HEK293 (cell line): ENCODE measurements around the gene ACBD3.
A peak's percentile ranks its signal among the peaks of the same experiment; 100 is the strongest.

Source experiments
- KLF16 ChIP-seq: fragments of 450-650 bp; formaldehyde crosslinking; IDR thresholded peaks from 2 replicates; pipeline ENCODE4 v1.5.1; 2017; ENCODE audit warnings: missing biosample characterization, missing genetic modification characterization
- KLF8 ChIP-seq: fragments of 450-650 bp; formaldehyde crosslinking; IDR thresholded peaks from 2 replicates; pipeline ENCODE4 v1.5.1; 2016; ENCODE audit warnings: missing biosample characterization, missing genetic modification characterization
- PBX3 ChIP-seq: sonication (generic); formaldehyde crosslinking; IDR thresholded peaks from 2 replicates; pipeline ENCODE4 v1.8.1; 2022; ENCODE audit warnings: mild to moderate bottlenecking, moderate library complexity, missing genetic modification reagents
- SCRT2 ChIP-seq: fragments of 450-650 bp; formaldehyde crosslinking; IDR thresholded peaks from 2 replicates; pipeline ENCODE4 v1.5.1; 2016; ENCODE audit warnings: missing biosample characterization, missing genetic modification characterization
- ZNF138 ChIP-seq: fragments of 450-650 bp; formaldehyde crosslinking; IDR thresholded peaks from 2 replicates; pipeline ENCODE4 v1.5.1; 2016; ENCODE audit warnings: missing biosample characterization, missing genetic modification characterization, borderline replicate concordance
- ZNF184 ChIP-seq: fragments of 450-650 bp; IDR thresholded peaks from 2 replicates; pipeline ENCODE4 v1.5.1; 2018; ENCODE audit warnings: missing biosample characterization, mild to moderate bottlenecking, missing genetic modification characterization
- ZNF221 ChIP-seq: fragments of 450-650 bp; formaldehyde crosslinking; IDR thresholded peaks from 2 replicates; pipeline ENCODE4 v1.5.1; 2017; ENCODE audit warnings: missing biosample characterization, missing genetic modification characterization, borderline replicate concordance
- ZNF394 ChIP-seq: fragments of 450-650 bp; formaldehyde crosslinking; IDR thresholded peaks from 2 replicates; pipeline ENCODE4 v1.5.1; 2016; ENCODE audit warnings: missing biosample characterization, missing genetic modification characterization, mild to moderate bottlenecking, moderate library complexity, borderline replicate concordance
- ZNF423 ChIP-seq: fragments of 450-650 bp; formaldehyde crosslinking; IDR thresholded peaks from 2 replicates; pipeline ENCODE4 v1.5.1; 2016; ENCODE audit warnings: missing biosample characterization, missing genetic modification characterization
- ZNF530 ChIP-seq: fragments of 450-650 bp; formaldehyde crosslinking; IDR thresholded peaks from 2 replicates; pipeline ENCODE4 v1.5.1; 2016; ENCODE audit warnings: low read depth, missing biosample characterization, missing genetic modification characterization
- ZNF561 ChIP-seq: fragments of 450-650 bp; IDR thresholded peaks from 2 replicates; pipeline ENCODE4 v1.5.1; 2018; ENCODE audit warnings: missing biosample characterization, missing genetic modification characterization, borderline replicate concordance
- ZNF621 ChIP-seq: fragments of 450-650 bp; formaldehyde crosslinking; IDR thresholded peaks from 2 replicates; pipeline ENCODE4 v1.5.1; 2017; ENCODE audit warnings: missing biosample characterization, missing genetic modification characterization
- ZNF626 ChIP-seq: fragments of 450-650 bp; sonication (Bioruptor Pico); formaldehyde crosslinking; IDR thresholded peaks from 2 replicates; pipeline ENCODE4 v1.5.1; 2018; ENCODE audit warnings: missing biosample characterization, missing genetic modification characterization, inconsistent platforms
- ZNF76 ChIP-seq: fragments of 450-650 bp; formaldehyde crosslinking; IDR thresholded peaks from 2 replicates; pipeline ENCODE4; 2016; ENCODE audit warnings: low read depth, missing biosample characterization, missing genetic modification characterization, borderline replicate concordance
- ZSCAN4 ChIP-seq: fragments of 450-650 bp; formaldehyde crosslinking; IDR thresholded peaks from 2 replicates; pipeline ENCODE4 v1.5.1; 2017; ENCODE audit warnings: missing biosample characterization, missing genetic modification characterization
- ZXDB ChIP-seq: fragments of 450-650 bp; formaldehyde crosslinking; IDR thresholded peaks from 2 replicates; pipeline ENCODE4 v1.5.1; 2016; ENCODE audit warnings: missing biosample characterization, missing genetic modification characterization
- TF ChIP-seq, protein P1 (sequence below): fragments of 450-650 bp; formaldehyde crosslinking; IDR thresholded peaks from 2 replicates; pipeline ENCODE4 v1.5.1; 2016; ENCODE audit warnings: missing biosample characterization, missing genetic modification characterization
- TF ChIP-seq, protein P2 (sequence below): fragments of 450-650 bp; formaldehyde crosslinking; IDR thresholded peaks from 2 replicates; pipeline ENCODE4 v1.5.1; 2016; ENCODE audit warnings: missing biosample characterization, missing genetic modification characterization, borderline replicate concordance
- TF ChIP-seq, protein P3 (sequence below): fragments of 450-650 bp; formaldehyde crosslinking; conservative IDR thresholded peaks from 2 replicates; pipeline ENCODE4 v1.5.1; 2016; ENCODE audit warnings: low read depth, missing biosample characterization, missing genetic modification characterization
- TF ChIP-seq, protein P4 (sequence below): fragments of 450-650 bp; formaldehyde crosslinking; IDR thresholded peaks from 2 replicates; pipeline ENCODE4 v1.5.1; 2016; ENCODE audit warnings: missing biosample characterization, missing genetic modification characterization

The ACBD3 gene

DNA sequence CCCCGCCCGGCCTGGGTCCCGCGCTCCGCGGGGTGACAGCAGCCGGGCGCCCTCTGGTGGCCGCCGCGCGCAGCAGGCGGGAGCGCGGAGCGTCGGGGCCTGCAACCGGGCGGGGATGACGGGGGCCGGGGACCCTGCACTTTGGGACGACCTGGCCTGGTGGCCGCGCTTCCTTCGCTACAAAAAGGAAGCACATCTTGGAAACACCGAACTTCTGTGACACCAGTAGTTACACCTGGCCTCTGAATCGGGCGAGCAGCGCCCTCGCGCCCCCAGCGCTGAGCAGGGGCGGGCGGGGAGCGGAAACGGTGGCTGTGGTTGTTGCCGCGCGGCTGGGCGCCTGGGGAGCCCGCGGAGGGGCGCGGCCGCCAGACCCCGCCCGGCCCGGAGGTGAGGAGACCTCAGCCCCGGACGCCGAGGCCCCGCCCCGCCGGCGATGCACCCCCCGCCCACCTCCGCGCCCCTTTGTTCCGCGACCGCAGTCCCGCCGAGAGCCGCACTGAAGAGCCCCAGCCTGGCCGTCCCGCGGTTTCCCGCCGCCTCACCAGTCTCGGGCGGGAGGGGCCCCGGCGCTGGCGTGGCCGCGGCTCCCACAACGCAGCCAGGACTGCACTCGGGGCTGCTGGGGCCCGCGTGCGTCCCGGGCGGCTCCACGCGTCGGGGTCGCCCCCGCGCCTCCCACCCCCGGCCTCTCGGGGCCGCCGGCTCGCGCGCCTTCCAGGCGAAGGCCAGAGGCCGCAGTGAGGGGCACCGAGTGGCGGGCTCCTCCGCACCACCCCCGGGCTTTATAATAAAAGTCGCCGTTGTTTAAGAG is 64.7 kb downstream of the ACBD3 start (continued):
- no peak for TF ChIP-seq ZSCAN4 (tag by site-specific recombination)
- TF ChIP-seq ZNF530 = no peak
- peak; percentile 28 for TF ChIP-seq PBX3 (CRISPR knock-in tag)
- no peak for TF ChIP-seq ZNF138 (tag by site-specific recombination)
- peak; percentile 99 for TF ChIP-seq KLF8
- TF ChIP-seq, protein P1, sequence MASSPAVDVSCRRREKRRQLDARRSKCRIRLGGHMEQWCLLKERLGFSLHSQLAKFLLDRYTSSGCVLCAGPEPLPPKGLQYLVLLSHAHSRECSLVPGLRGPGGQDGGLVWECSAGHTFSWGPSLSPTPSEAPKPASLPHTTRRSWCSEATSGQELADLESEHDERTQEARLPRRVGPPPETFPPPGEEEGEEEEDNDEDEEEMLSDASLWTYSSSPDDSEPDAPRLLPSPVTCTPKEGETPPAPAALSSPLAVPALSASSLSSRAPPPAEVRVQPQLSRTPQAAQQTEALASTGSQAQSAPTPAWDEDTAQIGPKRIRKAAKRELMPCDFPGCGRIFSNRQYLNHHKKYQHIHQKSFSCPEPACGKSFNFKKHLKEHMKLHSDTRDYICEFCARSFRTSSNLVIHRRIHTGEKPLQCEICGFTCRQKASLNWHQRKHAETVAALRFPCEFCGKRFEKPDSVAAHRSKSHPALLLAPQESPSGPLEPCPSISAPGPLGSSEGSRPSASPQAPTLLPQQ (tag by site-specific recombination) = peak; percentile 85
- no peak for TF ChIP-seq ZNF621 (tag by site-specific recombination)
- peak; percentile 91 for TF ChIP-seq ZNF561 (tag by site-specific recombination)
- TF ChIP-seq ZNF184 (tag by site-specific recombination) = no peak; the same call in none of the 2 replicates
- peak; percentile 64; the same call in 1 of the 2 replicates for TF ChIP-seq ZNF423 (tag by site-specific recombination)
- TF ChIP-seq ZXDB (tag by site-specific recombination) = peak; percentile 97
- no peak for TF ChIP-seq ZNF626 (tag by site-specific recombination)
- TF ChIP-seq ZNF394 = peak; percentile 41; the same call in 1 of the 2 replicates
- TF ChIP-seq, protein P2, sequence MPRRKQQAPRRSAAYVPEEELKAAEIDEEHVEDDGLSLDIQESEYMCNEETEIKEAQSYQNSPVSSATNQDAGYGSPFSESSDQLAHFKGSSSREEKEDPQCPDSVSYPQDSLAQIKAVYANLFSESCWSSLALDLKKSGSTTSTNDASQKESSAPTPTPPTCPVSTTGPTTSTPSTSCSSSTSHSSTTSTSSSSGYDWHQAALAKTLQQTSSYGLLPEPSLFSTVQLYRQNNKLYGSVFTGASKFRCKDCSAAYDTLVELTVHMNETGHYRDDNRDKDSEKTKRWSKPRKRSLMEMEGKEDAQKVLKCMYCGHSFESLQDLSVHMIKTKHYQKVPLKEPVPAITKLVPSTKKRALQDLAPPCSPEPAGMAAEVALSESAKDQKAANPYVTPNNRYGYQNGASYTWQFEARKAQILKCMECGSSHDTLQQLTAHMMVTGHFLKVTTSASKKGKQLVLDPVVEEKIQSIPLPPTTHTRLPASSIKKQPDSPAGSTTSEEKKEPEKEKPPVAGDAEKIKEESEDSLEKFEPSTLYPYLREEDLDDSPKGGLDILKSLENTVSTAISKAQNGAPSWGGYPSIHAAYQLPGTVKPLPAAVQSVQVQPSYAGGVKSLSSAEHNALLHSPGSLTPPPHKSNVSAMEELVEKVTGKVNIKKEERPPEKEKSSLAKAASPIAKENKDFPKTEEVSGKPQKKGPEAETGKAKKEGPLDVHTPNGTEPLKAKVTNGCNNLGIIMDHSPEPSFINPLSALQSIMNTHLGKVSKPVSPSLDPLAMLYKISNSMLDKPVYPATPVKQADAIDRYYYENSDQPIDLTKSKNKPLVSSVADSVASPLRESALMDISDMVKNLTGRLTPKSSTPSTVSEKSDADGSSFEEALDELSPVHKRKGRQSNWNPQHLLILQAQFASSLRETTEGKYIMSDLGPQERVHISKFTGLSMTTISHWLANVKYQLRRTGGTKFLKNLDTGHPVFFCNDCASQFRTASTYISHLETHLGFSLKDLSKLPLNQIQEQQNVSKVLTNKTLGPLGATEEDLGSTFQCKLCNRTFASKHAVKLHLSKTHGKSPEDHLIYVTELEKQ (tag by site-specific recombination) = no peak; the same call in 1 of the 2 replicates
- peak; percentile 80; the same call in 1 of the 2 replicates for TF ChIP-seq KLF16 (tag by site-specific recombination)
- 0 out of 2 replicates have a peak, but pooled peaks have one; percentile 39 for TF ChIP-seq ZNF221 (tag by site-specific recombination)
- TF ChIP-seq SCRT2 (tag by site-specific recombination) = no peak
- peak; percentile 63; the same call in 1 of the 2 replicates for TF ChIP-seq ZNF76
- TF ChIP-seq, protein P3, sequence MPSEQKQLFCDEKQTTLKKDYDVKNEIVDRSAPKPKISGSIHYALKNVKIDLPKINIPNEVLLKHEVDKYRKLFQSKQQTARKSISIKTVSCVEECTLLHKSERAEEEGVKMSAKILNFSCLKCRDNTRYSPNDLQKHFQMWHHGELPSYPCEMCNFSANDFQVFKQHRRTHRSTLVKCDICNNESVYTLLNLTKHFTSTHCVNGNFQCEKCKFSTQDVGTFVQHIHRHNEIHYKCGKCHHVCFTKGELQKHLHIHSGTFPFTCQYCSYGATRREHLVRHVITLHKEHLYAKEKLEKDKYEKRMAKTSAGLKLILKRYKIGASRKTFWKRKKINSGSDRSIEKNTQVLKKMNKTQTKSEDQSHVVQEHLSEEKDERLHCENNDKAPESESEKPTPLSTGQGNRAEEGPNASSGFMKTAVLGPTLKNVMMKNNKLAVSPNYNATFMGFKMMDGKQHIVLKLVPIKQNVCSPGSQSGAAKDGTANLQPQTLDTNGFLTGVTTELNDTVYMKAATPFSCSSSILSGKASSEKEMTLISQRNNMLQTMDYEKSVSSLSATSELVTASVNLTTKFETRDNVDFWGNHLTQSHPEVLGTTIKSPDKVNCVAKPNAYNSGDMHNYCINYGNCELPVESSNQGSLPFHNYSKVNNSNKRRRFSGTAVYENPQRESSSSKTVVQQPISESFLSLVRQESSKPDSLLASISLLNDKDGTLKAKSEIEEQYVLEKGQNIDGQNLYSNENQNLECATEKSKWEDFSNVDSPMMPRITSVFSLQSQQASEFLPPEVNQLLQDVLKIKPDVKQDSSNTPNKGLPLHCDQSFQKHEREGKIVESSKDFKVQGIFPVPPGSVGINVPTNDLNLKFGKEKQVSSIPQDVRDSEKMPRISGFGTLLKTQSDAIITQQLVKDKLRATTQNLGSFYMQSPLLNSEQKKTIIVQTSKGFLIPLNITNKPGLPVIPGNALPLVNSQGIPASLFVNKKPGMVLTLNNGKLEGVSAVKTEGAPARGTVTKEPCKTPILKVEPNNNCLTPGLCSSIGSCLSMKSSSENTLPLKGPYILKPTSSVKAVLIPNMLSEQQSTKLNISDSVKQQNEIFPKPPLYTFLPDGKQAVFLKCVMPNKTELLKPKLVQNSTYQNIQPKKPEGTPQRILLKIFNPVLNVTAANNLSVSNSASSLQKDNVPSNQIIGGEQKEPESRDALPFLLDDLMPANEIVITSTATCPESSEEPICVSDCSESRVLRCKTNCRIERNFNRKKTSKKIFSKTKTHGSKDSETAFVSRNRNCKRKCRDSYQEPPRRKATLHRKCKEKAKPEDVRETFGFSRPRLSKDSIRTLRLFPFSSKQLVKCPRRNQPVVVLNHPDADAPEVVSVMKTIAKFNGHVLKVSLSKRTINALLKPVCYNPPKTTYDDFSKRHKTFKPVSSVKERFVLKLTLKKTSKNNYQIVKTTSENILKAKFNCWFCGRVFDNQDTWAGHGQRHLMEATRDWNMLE (tag by site-specific recombination) = no peak
- TF ChIP-seq, protein P4, sequence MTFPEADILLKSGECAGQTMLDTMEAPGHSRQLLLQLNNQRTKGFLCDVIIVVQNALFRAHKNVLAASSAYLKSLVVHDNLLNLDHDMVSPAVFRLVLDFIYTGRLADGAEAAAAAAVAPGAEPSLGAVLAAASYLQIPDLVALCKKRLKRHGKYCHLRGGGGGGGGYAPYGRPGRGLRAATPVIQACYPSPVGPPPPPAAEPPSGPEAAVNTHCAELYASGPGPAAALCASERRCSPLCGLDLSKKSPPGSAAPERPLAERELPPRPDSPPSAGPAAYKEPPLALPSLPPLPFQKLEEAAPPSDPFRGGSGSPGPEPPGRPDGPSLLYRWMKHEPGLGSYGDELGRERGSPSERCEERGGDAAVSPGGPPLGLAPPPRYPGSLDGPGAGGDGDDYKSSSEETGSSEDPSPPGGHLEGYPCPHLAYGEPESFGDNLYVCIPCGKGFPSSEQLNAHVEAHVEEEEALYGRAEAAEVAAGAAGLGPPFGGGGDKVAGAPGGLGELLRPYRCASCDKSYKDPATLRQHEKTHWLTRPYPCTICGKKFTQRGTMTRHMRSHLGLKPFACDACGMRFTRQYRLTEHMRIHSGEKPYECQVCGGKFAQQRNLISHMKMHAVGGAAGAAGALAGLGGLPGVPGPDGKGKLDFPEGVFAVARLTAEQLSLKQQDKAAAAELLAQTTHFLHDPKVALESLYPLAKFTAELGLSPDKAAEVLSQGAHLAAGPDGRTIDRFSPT = no peak; the same call in 1 of the 2 replicates
- TF ChIP-seq, all 188 proteins: peak for 68
